ENCODE results near the gene LRRC53.

Gene LRRC53

GRCh38 chr1:74486036-74486435 lies 26.4 kb downstream of the LRRC53 start:
- DNase-seq, result no peak

GRCh38 chr1:74485622-74486021 lies 26.8 kb downstream of the LRRC53 start:
- no peak for DNase-seq

- no peak for DNase-seq
Measured at GRCh38 chr1:74481607-74482006, 30.8 kb downstream of the LRRC53 start.

GRCh38 chr1:74480068-74480467 lies 32.3 kb downstream of the LRRC53 start:
- DNase-seq, result no peak

DNA sequence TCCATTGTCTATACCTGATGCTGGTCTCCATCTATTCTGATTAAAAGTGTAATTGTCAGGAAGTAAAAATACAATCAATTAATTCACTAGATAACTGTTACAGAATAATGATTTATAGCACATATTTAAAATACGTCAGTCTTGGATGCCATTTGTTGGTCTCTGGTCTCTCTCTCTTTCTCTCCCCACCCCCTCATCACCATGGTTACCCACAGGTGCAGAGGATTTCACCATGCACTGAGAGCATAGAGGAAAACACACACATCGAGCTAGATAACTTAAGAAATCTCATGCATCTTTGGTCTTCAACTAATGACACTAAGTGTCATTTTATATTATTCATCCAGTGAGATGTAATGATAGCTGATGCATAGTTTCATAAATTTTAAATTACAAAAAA lies 33.4 kb downstream of the LRRC53 start:
- no peak for DNase-seq

DNA sequence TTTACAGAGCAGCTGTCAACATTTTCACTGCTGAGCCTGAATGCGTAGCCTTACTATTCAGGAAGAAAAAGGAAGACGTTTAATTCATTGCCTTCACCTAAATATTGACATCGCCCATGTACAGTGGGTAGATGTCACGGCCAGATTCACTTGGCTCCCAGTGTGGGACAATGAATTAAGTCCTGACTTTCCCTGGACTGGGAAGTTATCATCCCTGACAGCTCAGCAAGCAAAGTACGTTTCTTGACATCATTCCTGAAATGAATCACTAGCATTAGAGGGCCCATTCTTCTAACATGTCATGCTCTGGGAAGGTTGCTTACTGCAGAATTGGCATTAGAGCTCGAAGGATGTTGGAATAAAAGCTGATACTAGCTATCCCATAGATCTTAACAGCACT lies 37.8 kb downstream of the LRRC53 start:
- no peak for DNase-seq

DNA sequence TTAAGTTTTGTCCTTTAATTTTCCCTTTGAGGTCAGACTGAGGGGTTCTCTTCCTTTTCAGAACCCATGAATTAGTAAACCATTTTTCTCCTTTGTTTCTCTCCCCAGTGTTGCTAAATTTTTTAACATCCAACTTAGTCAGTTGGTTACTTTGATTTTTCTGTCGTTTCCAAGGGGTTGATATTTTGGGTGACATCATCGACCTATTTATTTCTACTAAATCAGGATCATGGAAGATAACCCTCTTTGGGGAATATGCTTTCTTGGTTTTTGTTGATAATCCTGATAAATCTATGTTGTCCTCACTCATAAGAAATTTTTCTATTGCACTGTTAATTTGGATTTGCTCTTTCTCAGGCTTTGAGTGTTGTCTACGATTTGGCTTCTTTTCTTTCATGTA lies 40.9 kb downstream of the LRRC53 start:
- DNase-seq, result no peak

DNA sequence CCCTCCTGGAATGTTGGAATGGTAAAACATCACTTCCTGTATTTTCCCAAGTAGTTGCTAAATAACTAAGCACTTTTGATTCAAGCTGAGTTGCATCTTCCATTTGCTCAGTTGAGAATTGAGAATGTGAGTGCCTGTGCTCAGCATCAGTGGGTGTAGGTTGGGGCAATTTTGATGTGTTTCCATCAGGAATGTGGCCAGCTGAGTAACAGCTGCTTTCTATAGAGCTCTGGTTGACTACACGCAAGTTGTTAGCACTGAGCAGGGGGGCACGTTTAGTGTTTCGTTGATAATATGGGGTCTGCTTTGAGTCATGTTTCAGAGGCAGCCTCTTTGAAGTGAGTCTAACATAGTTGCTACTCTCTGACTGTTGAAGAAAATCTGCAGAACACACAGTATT lies 41.5 kb downstream of the LRRC53 start:
- DNase-seq, result no peak

- DNase-seq, result no peak
Measured at GRCh38 chr1:74470251-74470650, 42.2 kb downstream of the LRRC53 start.

DNA sequence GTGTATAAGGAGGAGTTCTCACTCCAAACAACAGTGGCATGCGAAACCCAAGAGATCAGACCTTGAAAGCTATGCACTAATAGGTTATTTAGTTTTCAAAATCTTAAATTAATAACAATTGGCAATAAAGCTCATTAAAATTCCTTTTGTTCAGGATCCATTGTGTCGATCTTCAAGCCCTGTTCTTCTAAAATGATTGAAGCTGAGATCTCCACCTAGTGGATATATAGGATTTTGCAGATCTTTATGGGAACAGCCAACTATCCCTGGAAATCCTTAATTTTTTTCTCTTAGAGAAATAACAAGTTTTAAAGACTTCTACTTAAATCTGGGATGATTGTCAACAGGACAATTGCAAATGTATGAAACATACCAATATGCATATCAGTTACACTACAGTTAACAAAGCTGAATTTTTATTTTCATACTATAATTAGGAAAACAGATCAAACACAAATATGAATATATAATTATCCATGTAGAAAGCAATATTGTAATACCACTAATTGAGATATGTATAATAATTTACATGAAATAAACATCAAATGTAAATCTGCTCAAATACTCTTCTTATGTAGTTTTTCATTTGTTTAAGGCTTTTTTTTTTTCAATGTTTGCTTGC lies 43.3 kb downstream of the LRRC53 start:
- DNase-seq, result no peak

DNA sequence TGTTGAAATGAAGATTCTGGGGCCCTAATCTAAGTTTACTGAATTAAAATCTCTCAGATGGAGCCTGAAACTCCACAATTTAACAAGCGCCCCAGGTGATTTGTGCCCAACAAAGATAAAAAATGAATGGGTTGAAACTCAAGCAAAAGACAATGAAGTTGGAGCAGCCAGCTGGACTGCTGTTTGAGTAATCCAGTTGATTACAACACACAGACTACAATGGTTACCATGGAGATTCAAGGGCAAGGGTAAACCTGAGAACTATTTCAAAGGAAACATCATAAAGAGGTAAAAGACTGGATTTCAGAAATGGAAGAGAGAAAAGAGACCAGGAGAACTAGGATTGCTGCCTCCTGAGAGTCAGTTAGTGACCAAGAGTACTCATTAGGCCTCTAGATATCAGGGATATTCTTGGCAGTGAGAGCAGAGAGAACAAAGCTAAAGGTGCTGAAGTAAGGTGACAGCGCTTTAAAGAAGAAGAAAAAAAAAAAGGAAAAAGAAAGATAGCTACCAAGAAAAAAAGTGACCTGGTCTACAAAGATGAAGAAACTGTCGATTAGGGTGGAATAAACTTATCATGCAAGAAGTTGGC lies 44.5 kb downstream of the LRRC53 start:
- no peak for DNase-seq

- no peak for DNase-seq
Measured at GRCh38 chr1:74465193-74465681, 47.2 kb downstream of the LRRC53 start.

- no peak for DNase-seq
Measured at GRCh38 chr1:74464037-74464436, 48.4 kb downstream of the LRRC53 start.

- no peak for DNase-seq
Measured at GRCh38 chr1:74463333-74463988, 49.0 kb downstream of the LRRC53 start.

DNA sequence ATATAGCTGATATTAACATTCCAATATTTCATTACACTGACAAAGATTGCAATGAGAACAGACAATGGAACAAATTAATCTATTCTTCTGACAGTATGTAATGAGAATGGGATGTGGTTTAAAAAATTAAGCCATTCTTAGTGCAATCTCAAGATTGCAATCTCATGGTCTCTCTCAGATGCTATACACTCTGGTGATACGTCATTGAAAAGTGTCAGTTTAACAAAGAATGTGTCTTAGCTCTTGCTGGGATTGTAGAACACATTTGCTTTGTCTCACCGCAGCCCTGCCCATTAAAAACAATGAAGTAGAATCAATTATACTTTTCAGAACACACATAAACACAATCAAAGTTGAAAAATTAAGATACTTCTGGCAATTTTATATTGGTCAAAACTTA lies 55.2 kb downstream of the LRRC53 start:
- no peak for DNase-seq

- no peak for DNase-seq
Measured at GRCh38 chr1:74455390-74455789, 57.0 kb downstream of the LRRC53 start.

DNA sequence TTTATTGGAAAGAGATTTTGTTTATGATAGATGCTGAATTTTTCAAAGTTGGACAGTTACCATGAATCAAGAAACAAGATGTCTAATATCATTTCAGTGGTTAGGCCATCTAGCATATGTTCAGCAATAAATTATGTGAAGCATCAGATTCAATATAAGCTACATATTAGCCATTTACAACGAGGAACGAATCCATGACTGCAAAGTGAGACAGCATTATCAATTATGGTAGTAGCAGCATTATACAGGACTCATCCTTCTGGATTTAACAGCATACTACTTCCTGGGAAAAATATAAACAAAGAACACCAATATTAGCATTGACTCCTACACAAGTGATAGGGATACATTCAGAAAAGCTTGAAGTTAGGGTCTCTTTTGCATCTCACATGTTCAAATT lies 59.1 kb downstream of the LRRC53 start:
- DNase-seq, result no peak

DNA sequence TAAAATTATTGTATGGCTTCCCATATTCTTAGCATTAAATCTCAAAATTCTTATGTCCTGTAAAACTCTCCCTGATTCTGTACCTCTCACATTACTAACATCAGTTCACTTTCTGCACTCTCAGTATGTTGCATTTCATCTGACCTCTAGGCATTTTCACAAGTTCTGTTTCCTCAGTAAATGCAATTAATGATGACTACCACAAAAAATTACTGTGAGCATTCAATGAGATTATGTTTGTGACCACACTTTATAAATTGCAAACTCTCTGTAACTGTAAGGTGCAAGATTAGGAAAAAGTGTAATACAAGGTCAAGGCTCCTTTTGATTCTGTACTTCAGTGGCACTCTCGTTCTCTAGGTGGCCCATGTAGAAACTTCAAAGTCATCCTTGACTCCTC lies 60.4 kb downstream of the LRRC53 start:
- no peak for DNase-seq

- no peak for DNase-seq
Measured at GRCh38 chr1:74437035-74437434, 75.4 kb downstream of the LRRC53 start.

GRCh38 chr1:74436078-74436477 lies 76.3 kb downstream of the LRRC53 start:
- no peak for DNase-seq

- no peak for DNase-seq
Measured at GRCh38 chr1:74434321-74434720, 78.1 kb downstream of the LRRC53 start.

DNA sequence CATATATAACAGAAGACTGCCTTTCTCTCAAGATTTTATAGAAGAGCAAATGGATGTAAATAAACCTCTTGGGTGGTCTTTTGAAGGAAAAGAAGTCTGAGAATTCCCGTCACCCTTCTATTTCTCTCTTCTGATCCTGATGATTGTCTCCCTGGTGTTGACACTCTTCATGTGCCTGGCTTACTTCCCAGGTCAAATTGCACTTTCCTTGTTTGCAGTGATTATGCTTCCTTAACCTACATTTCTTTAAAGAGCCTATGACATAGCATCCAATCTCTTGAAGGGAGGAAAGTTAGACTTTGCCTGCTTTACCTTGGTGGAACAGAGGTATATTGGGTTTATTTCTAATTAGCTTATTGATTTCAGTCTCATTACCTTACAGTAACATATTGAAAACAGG lies 80.1 kb downstream of the LRRC53 start:
- no peak for DNase-seq

- no peak for DNase-seq
Measured at GRCh38 chr1:74431531-74431930, 80.9 kb downstream of the LRRC53 start.

GRCh38 chr1:74430342-74430934 lies 82.0 kb downstream of the LRRC53 start:
- no peak for DNase-seq
